ENCODE results near the gene MNT.

Gene MNT

GRCh38 chr17:2418572-2418971 is 17.7 kb upstream of the MNT start:
- Histone ChIP-seq H3K4me1 (ENCODE audit: control insufficient read depth, insufficient read depth, low read length, poor library complexity, severe bottlenecking) (no peaks in the 10 kb centered on the region), H3K9me3 (ENCODE audit: control insufficient read depth, low read length) (no peaks in the 10 kb centered on the region), H3K36me3 (ENCODE audit: control insufficient read depth, insufficient read depth, low read length) (peaks cover 29% of the 10 kb centered on the region), H3K4me3 (ENCODE audit: insufficient read depth, low read depth, low read length, poor library complexity, severe bottlenecking) (no peak overlapping the region), H3K27ac (ENCODE audit: insufficient read depth, low read length, poor library complexity, severe bottlenecking) (no peak overlapping the region), H3K27me3 (replicated peaks; ENCODE audit: control insufficient read depth, insufficient read depth, low read length, poor library complexity, severe bottlenecking) (no peaks in the 10 kb centered on the region)
- no peak for DNase-seq

DNA sequence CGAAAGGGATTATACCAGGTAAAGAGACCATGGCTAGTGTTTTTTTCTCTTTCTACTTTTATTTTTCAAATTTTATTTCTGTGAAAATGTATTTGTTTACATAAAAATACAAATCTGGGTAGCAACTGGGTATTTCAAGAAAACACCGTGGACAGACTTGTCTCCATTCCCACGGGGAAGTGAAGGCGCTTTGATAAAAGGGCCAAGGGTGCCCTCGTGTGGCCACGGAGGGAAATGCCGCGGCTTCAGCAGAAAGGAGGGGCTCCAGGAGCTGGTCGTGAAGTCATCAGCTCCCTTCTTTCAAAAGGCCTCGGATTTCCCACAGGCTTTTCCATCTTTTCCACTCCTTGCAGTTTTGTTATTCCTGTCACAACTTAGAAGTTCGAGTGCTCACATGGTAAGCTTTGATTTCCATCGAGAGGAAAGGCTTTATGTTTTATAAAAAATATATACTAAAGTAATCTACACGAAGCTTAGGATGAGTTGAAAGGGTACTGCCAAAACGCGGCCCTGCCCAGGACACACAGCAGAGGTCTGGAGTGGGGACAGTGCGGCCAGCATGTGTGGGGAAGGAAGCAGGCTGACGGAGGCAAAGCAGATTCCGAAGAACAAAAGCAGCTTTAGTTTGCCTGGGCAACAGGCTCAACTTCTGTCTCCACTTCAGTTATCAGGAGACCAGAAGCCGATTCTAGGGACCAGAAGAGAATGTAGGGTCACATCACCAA is 15.3 kb upstream of the MNT start:
- peaks cover 26% of the 10 kb centered on the region for H3K36me3 ChIP-seq (ENCODE audit: control insufficient read depth, insufficient read depth, low read length)
- no peaks in the 10 kb centered on the region for H3K27me3 ChIP-seq (replicated peaks; ENCODE audit: control insufficient read depth, insufficient read depth, low read length, poor library complexity, severe bottlenecking)
- H3K9me3 ChIP-seq (ENCODE audit: control insufficient read depth, low read length), result no peaks in the 10 kb centered on the region
- H3K4me3 ChIP-seq (ENCODE audit: insufficient read depth, low read depth, low read length, poor library complexity, severe bottlenecking), result no peak overlapping the region
- no peaks in the 10 kb centered on the region for H3K4me1 ChIP-seq (ENCODE audit: control insufficient read depth, insufficient read depth, low read length, poor library complexity, severe bottlenecking)
- peak; percentile 73 to 83 (median 79) for DNase-seq
- H3K27ac ChIP-seq (ENCODE audit: insufficient read depth, low read length, poor library complexity, severe bottlenecking), result no peak overlapping the region

DNA sequence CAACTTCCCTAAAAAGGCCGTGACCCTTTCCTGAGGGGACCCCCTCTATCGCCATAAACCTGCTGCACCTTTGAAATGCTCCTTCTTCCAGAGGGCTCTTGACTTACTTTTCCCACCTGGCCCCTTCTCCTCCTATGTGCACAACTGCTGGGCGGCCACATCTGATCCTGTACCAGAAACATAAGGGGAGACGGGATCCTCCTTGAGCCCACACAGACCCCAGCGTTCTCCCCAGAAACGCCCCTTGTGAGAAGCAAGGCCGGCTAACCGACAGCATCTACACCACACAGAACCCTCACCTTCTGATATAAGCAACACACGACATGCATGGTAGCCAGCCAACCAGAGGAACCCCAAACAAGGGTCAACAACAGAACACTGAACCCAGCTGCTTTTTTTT is 14.2 kb upstream of the MNT start:
- Histone ChIP-seq H3K9me3 (ENCODE audit: control insufficient read depth, low read length) (no peaks in the 10 kb centered on the region), H3K27me3 (replicated peaks; ENCODE audit: control insufficient read depth, insufficient read depth, low read length, poor library complexity, severe bottlenecking) (no peaks in the 10 kb centered on the region), H3K27ac (ENCODE audit: insufficient read depth, low read length, poor library complexity, severe bottlenecking) (no peak overlapping the region), H3K4me1 (ENCODE audit: control insufficient read depth, insufficient read depth, low read length, poor library complexity, severe bottlenecking) (no peaks in the 10 kb centered on the region), H3K4me3 (ENCODE audit: insufficient read depth, low read depth, low read length, poor library complexity, severe bottlenecking) (no peak overlapping the region), H3K36me3 (ENCODE audit: control insufficient read depth, insufficient read depth, low read length) (peaks cover 19% of the 10 kb centered on the region)
- DNase-seq, result no peak

GRCh38 chr17:2414446-2415064 is 13.7 kb upstream of the MNT start:
- H3K27me3 ChIP-seq (replicated peaks; ENCODE audit: control insufficient read depth, insufficient read depth, low read length, poor library complexity, severe bottlenecking), result no peaks in the 10 kb centered on the region
- no peak overlapping the region for H3K27ac ChIP-seq (ENCODE audit: insufficient read depth, low read length, poor library complexity, severe bottlenecking)
- H3K9me3 ChIP-seq (ENCODE audit: control insufficient read depth, low read length), result no peaks in the 10 kb centered on the region
- peaks cover 14% of the 10 kb centered on the region for H3K36me3 ChIP-seq (ENCODE audit: control insufficient read depth, insufficient read depth, low read length)
- no peak for DNase-seq
- H3K4me3 ChIP-seq (ENCODE audit: insufficient read depth, low read depth, low read length, poor library complexity, severe bottlenecking), result no peak overlapping the region
- no peaks in the 10 kb centered on the region for H3K4me1 ChIP-seq (ENCODE audit: control insufficient read depth, insufficient read depth, low read length, poor library complexity, severe bottlenecking)

- H3K36me3 ChIP-seq (ENCODE audit: control insufficient read depth, insufficient read depth, low read length), result no peaks in the 10 kb centered on the region
- no peak overlapping the region for H3K4me3 ChIP-seq (ENCODE audit: insufficient read depth, low read depth, low read length, poor library complexity, severe bottlenecking)
- H3K9me3 ChIP-seq (ENCODE audit: control insufficient read depth, low read length), result no peaks in the 10 kb centered on the region
- H3K4me1 ChIP-seq (ENCODE audit: control insufficient read depth, insufficient read depth, low read length, poor library complexity, severe bottlenecking), result no peaks in the 10 kb centered on the region
- H3K27me3 ChIP-seq (replicated peaks; ENCODE audit: control insufficient read depth, insufficient read depth, low read length, poor library complexity, severe bottlenecking), result no peaks in the 10 kb centered on the region
- no peak for DNase-seq
- no peak overlapping the region for H3K27ac ChIP-seq (ENCODE audit: insufficient read depth, low read length, poor library complexity, severe bottlenecking)
Measured at GRCh38 chr17:2412561-2413021, 11.7 kb upstream of the MNT start.

GRCh38 chr17:2410951-2411350 is 10.1 kb upstream of the MNT start:
- no peaks in the 10 kb centered on the region for H3K4me1 ChIP-seq (ENCODE audit: control insufficient read depth, insufficient read depth, low read length, poor library complexity, severe bottlenecking)
- no peaks in the 10 kb centered on the region for H3K9me3 ChIP-seq (ENCODE audit: control insufficient read depth, low read length)
- no peak for DNase-seq
- no peaks in the 10 kb centered on the region for H3K36me3 ChIP-seq (ENCODE audit: control insufficient read depth, insufficient read depth, low read length)
- no peaks in the 10 kb centered on the region for H3K27me3 ChIP-seq (replicated peaks; ENCODE audit: control insufficient read depth, insufficient read depth, low read length, poor library complexity, severe bottlenecking)
- H3K4me3 ChIP-seq (ENCODE audit: insufficient read depth, low read depth, low read length, poor library complexity, severe bottlenecking), result no peak overlapping the region
- no peak overlapping the region for H3K27ac ChIP-seq (ENCODE audit: insufficient read depth, low read length, poor library complexity, severe bottlenecking)

- no peak overlapping the region for H3K27ac ChIP-seq (ENCODE audit: insufficient read depth, low read length, poor library complexity, severe bottlenecking)
- H3K9me3 ChIP-seq (ENCODE audit: control insufficient read depth, low read length), result no peaks in the 10 kb centered on the region
- H3K4me1 ChIP-seq (ENCODE audit: control insufficient read depth, insufficient read depth, low read length, poor library complexity, severe bottlenecking), result peaks cover 5% of the 10 kb centered on the region
- no peaks in the 10 kb centered on the region for H3K27me3 ChIP-seq (replicated peaks; ENCODE audit: control insufficient read depth, insufficient read depth, low read length, poor library complexity, severe bottlenecking)
- no peaks in the 10 kb centered on the region for H3K36me3 ChIP-seq (ENCODE audit: control insufficient read depth, insufficient read depth, low read length)
- no peak overlapping the region for H3K4me3 ChIP-seq (ENCODE audit: insufficient read depth, low read depth, low read length, poor library complexity, severe bottlenecking)
- no peak for DNase-seq
Measured at GRCh38 chr17:2406903-2407790, 6.3 kb upstream of the MNT start.

DNA sequence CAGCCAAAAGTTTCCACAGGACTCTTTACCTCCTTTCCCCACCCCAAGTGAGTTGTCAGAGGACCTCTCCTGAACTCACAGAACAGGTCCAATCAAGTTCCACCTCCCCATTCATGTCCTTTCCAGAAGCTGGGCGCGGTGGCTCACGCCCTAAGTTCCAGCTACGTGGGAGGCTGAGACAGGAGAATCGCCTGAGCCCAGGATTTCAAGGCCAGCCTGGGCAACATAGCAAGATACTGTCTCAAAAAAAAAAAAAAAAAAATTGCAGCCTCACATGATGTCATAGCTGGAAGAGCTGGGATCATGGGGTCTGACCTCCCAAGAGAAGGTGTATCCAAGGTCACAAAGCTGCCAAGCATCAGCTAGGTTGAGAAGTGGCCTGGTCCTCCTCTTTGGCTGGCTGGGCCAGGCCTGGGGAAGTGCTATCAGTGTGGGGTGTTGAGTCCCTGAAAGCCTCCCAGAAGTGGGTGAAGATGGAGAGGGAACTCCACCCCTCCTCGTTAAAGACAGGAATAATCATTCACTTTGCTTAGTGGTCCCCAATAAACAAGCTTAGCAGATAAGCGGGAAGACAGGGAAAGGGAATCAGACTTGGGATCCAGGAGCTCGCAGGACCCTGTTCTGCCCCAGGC is 5.5 kb upstream of the MNT start:
- Histone ChIP-seq H3K9me3 (ENCODE audit: control insufficient read depth, low read length) (no peaks in the 10 kb centered on the region), H3K27me3 (replicated peaks; ENCODE audit: control insufficient read depth, insufficient read depth, low read length, poor library complexity, severe bottlenecking) (no peaks in the 10 kb centered on the region), H3K36me3 (ENCODE audit: control insufficient read depth, insufficient read depth, low read length) (no peaks in the 10 kb centered on the region), H3K4me1 (ENCODE audit: control insufficient read depth, insufficient read depth, low read length, poor library complexity, severe bottlenecking) (peaks cover 6% of the 10 kb centered on the region), H3K4me3 (ENCODE audit: insufficient read depth, low read depth, low read length, poor library complexity, severe bottlenecking) (no peak overlapping the region), H3K27ac (ENCODE audit: insufficient read depth, low read length, poor library complexity, severe bottlenecking) (no peak overlapping the region)
- no peak for DNase-seq

DNA sequence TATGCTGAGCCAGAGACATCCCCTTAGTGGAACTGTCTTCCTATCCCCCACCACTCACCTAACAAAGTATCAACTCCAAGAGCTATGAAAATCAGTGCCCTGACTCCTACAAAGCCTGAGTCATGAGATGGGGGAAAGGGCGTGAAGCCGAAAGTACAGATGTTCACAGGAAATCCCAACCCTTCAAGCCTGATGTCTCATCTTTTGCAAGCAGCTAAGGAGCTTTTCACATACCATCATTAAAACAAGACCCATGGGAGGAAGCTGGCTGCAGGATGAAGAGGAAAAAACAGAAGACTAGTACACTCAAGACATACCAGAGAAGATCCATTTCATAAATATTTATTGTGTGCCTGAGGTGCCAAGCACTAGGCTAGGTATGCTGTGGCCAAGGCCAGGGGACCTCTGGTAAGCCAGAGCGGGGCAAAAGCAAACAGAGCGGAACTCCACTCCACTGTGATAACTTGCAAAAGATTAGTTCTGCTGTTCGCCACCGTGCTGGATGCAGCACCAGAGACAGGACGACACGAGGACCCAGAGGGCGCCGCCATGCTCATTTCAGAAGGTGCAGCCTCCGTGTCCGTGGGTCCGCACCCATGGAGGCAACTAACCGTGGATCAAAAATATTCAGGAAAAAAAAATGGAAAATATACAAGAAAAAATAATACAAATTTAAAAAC is 4.5 kb upstream of the MNT start:
- Histone ChIP-seq H3K4me3 (ENCODE audit: insufficient read depth, low read depth, low read length, poor library complexity, severe bottlenecking) (no peak overlapping the region), H3K27me3 (replicated peaks; ENCODE audit: control insufficient read depth, insufficient read depth, low read length, poor library complexity, severe bottlenecking) (no peaks in the 10 kb centered on the region), H3K9me3 (ENCODE audit: control insufficient read depth, low read length) (no peaks in the 10 kb centered on the region), H3K4me1 (ENCODE audit: control insufficient read depth, insufficient read depth, low read length, poor library complexity, severe bottlenecking) (peaks cover 6% of the 10 kb centered on the region), H3K36me3 (ENCODE audit: control insufficient read depth, insufficient read depth, low read length) (no peaks in the 10 kb centered on the region), H3K27ac (ENCODE audit: insufficient read depth, low read length, poor library complexity, severe bottlenecking) (no peak overlapping the region)
- no peak for DNase-seq
